Islet of Langerhans (tissue), 1 donor: Measurements from ENCODE around the gene NOP10.
A peak's percentile ranks its signal among the peaks of the same experiment; 100 is the strongest.

Experiments
- FAIRE-seq: peaks from one replicate; lab custom pipeline; 2011; peaks lifted over from hg19 to GRCh38; lab: Jason Lieb, UNC

NOP10 gene

GRCh38 chr15:34330279-34330678, 12.7 kb downstream of the NOP10 start:
- no peak for FAIRE-seq

- no peak for FAIRE-seq
Observed at GRCh38 chr15:34329006-34329405, 13.9 kb downstream of the NOP10 start.

DNA sequence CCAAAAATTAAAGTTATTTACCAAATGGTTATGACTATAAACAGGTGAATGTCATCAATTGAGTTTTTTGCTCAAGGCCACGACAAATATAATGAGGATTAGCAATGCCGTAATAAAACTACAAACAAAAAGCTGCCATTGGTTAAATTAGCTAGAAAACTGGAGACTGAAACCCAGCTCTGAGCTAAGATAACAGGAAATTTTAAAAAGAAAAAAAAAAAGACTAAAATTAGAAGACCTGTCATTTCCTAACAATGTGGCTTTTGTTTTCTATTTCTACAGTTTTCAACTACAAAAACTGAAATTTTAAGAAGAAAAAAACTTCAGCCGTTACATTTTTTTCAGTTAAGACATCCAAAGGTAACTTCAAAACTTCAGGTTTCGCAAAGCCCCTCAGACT, 15.0 kb downstream of the NOP10 start:
- no peak for FAIRE-seq

DNA sequence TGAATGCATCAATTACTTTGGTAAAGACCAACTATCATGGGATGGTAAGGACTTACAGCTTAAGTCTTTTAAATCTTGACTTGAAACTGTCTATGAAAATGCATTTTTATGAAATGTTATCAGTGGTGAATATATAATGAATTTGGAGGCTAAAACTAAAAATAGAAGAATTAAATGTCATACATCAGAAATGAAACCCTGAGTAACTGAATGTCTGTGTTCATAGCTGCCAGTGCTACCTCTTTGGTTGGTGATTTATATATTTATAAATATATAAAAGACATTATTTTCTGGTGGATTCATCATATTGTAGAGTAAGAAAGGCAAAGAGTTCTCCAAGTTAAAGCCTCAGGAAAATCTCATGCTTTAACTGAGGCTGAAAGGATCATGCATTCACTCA, 17.6 kb downstream of the NOP10 start:
- FAIRE-seq = no peak

GRCh38 chr15:34324933-34325332, 18.0 kb downstream of the NOP10 start:
- FAIRE-seq = no peak

DNA sequence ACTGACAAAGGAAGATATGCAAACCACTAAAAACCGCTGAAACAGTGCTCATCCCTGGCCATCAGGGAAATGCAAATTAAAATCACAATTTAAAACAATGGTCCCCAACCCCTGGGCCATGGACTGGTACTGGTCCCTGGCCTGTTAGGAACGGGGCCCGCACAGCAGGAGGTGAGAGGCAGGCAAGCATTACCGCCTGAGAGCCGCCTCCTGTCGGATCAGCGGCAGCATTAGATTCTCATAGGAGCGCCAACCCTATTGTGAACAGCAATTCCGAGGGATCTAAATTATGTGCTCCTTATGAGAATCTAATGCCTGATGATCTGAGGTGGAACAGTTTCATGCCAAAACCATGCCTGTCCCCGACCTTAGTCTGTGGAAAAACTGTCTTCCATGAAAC, 19.7 kb downstream of the NOP10 start:
- no peak for FAIRE-seq

DNA sequence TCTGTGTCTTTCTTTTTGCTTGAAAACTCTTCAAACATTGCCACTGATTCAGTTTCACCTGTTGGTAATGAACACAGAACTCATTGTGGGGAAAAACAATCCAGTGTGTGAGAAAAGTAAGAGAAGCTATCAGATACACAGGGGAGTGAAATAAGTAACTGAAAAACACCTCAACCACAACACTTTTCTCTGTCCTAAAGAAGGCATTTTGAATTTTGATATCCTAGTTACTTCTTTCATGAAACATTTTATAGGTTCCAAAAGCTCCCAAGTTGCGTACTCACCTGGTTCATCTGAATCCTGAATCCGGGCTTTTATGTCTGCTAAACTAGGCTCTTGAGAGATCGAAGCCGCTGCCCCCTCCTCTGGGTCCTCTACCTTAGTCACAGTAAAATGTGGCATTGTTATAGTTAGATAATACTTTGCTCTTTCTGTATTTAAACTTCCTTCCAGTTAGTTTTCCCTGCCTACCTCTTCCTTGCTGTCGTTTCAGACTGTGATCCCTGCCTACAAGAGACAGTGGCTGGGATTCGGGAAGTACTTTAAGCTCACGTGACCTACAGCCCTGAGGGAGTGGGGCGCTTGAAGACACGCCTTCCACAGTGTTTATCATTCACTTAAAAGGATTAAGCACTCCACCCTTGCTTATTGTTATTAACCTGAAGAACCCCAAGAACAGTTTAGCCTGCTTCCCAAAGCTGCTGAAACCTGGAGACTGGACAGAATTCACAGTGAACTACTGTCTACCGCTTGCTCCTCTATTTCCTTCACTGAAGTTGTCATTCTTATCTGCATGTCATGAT, 24.5 kb downstream of the NOP10 start:
- FAIRE-seq = peak; percentile 84

DNA sequence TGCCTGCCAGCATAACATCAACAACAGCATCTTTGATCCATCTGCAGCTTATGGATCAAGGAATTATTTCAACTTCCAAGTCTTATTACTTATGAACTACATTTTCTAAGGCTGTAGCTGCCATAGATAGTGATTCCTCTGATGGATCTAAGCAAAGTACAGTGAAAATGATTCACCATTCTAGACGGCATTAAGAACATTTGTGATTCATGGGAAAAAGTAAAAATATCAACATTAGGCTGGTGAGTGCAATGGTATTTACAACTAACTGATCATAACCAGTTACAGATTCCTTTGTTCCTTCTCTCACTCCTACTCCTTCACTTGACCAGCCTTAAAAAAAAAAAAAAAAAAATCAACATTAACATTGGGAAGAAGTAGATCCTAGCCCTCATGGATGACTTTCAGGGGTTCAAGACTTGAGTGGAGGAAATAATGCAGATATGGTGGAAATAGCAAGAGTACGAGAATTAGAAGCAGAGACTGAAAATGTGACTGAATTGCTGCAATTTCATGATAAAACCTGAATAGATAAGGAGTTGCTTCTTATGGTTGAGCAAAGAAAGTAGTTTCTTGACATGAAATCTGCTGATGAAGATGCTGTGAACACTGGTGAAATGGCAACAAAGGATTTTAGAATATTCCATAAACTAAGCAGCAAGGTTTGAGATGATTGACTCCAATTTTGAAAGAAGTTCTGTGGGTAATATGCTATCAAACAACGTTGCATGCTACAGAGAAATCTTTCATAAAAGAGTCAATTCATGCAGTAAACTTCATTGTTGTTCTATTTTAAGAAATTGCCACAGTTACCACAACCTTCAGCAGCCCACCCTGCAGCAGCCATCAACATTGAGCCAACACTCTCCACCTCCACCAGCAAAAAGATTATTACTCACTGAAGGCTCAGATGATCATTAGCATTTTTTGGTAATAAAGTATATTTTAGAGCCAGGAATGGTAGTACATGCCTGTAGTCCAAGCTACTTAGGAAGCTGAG, 28.1 kb downstream of the NOP10 start:
- FAIRE-seq = no peak

- FAIRE-seq = no peak
Observed at GRCh38 chr15:34311563-34311962, 31.4 kb downstream of the NOP10 start.

GRCh38 chr15:34304613-34305012, 38.3 kb downstream of the NOP10 start:
- no peak for FAIRE-seq

- FAIRE-seq = no peak
Observed at GRCh38 chr15:34301058-34301457, 41.9 kb downstream of the NOP10 start.

- no peak for FAIRE-seq
Observed at GRCh38 chr15:34297059-34297458, 45.9 kb downstream of the NOP10 start.

DNA sequence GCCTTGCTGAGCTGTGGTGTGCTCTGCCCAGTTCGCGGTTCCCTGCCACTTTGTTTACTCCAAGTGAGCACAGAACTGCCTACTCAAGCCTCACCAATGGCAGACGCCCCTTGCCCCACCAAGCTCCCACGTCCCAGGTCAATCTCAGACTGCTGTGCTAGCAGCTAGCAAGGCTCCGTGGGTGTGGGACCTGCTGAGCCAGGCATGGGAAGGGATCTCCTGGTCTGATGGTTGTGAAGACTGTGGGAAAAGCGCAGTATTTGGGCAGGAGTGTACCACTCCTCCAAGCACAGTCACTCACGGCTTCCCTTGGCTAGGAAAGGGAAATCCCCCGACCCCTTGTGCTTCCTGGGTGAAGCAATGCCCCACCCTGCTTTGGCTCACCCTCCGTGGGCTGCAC, 50.3 kb downstream of the NOP10 start:
- no peak for FAIRE-seq
